Activated CD8-positive, alpha-beta memory T cell treated with anti-CD3 and anti-CD28 coated beads for 48 hours (primary cell): ENCODE results near the gene SMIM24.

Experiments
- DNase-seq, 3 experiments: peaks; one replicate each; pipeline ENCODE4 v3.0.0-alpha.2; 2020; ENCODE audit warnings: low read depth in 2 of 3, low spot score in 2 of 3

Gene SMIM24

GRCh38 chr19:3499738-3500428, 19.6 kb upstream of the SMIM24 start:
- no peak for DNase-seq

DNA sequence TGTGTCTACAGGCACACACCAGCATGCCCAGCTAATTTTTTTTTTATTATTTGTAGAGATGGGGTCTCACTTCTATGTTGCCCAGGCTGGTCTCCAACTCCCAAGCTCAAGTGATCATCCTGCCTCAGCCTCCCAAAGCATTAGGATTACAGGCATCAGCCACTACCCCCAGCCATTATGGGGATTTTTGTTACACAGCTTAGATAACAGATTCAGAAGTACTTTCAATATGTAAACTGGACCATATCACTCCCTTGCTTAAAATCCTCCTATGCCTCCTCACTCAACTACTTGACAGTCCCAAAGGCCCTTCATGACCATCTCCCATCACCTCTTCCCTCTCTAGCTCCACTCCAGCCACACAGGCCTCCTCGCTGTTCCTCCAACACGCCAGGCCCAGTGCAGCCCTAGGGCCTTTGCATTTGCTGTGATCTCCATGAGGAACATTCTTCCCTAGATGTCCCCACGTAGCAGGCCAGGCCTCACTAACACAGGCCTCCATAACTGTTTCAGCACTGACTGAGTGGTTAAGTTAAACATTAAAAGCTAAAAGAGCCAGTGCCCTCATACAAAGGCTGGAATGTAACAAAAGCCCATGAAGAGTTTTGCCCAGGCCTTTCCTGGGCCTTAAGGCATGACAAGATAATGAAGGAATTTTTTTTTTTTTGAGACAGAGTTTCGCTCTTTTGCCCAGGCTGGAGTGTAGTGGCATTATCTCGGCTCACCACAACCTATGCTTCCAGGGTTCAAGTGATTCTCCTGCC, 17.6 kb upstream of the SMIM24 start:
- no peak for DNase-seq

DNA sequence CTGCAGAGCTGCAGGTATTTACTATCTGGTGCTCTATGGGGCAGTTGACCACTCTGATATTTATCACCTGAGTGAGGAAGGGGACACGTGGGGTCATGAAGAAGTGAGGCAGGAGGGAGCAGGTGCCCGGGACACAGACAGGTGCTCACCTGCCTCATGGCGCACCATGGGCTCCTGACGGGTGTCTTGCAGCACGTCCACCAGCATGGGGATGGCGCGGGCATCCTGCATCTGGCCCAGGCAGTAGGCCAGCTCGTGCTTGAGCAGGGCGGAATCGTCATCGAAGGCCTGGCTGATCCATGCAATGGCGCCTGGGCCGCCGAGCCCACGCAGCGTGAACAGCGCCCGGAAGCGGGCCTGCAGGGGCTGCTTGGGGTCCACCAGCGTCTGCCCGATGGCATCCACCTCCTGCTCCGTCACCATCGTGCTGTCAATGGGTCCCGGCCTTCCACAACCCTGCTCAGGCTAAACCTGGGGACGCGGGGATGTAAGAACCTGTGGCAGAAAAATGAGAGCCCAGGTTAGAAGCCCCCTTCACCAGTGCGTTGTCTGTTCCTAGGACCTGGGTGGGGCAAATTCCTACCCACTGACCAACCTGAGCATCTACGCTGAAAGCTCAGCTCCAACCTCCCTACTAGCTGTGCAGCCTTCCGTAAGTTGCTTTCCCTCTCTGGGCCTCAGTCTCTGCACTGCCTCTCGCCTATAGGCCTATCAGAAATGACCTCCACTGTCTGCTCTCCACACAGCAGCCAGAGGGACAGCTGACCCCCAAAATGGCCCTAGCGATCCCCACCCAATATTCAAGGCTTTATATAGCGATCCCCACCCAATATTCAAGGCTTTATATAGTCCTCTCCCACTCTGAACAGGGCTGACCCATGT, 16.3 kb upstream of the SMIM24 start:
- DNase-seq, result no peak

GRCh38 chr19:3494559-3494958, 14.2 kb upstream of the SMIM24 start:
- DNase-seq, result no peak

- DNase-seq, result no peak
These were observed 13.7 kb upstream of the SMIM24 start for GRCh38 chr19:3494051-3494450.

- no peak for DNase-seq
These were observed 13.3 kb upstream of the SMIM24 start for GRCh38 chr19:3493651-3494050.

DNA sequence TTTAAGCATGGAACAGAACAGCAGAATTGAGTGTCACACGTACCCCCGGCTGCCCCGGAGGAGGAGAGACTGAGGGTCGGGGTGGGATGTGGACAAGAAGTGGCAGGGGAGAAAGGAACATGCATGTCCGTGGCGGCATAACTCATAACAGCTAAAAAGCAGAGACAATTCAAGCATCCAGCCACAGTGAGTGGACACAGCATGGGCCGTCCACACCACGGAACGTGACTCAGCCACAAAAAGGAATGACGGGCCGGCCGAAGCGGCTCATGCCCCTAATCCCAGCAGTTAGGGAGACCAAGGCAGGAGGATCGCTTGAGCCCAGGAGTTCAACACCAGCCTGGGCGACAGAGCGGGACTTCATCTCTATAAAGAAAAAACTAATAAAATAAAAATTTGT, 12.6 kb upstream of the SMIM24 start:
- no peak for DNase-seq

DNA sequence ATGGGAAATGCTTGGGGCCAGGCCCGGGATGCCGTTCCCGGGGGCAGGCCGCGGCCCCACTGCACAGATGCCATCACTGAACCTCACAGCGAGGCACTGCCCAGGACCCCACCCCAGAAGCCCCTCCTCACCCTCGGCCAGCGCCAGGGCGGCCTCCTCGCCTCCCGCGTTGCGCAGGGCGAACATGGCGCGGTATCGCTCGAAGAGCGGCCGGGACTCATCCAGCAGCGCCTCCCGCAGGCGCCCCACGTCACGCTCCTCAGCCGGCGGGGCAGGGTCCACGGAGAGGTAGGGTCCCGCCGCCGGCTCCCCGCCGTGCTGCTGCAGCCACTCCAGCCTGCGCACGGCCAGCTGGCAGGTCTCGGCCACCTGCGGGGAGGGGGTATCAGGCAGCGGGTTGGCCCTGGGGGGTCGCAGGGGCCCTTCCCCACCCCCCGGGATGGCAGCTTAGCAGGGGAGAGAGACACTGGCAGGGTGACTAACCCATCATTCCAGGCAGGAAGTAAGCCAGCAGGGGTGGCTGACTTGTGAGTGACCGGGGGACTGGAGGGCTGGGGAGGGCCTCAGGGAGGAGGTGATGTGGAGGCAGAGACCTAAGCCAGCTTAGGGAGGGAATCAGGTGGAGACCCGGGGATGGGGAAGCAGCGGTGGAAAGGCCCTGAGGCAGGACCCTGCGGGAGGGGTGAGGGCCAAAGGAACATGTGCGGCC, 12.0 kb upstream of the SMIM24 start:
- DNase-seq, result no peak

DNA sequence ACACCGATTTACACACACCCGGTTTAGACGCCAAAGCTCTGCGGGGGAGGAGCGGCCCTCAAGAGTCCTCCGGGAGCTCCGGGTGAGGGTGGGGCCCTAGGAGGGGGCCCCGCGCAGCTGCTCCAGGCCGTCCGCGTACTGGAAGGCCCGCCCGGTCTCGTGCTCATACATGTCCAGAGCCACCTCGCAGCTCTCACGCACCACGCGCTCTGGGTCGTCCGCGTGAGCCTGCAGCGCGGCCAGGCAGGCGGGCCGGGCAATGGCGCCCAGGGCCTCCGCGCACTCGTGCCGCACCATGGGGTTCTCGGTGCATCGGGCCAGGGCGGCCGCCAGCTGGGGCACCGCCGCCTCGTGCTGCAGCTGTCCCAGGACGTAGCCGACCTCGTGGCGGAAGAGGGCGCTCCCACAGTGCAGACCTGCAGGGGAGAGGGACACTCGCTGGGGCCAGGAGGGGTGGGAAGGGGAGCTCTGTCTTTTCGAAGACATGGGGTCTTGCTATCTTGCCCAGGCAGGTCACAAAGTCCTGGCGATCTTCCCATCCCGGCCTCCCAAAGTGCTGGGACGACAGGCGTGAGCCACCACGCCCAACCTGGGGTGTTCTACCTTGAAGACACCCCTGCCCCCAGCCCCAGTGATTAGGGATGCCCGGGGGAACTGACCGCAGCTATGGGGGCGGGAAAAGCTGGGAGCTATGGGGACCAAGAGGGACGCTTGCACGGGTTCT, 11.2 kb upstream of the SMIM24 start:
- no peak for DNase-seq

DNA sequence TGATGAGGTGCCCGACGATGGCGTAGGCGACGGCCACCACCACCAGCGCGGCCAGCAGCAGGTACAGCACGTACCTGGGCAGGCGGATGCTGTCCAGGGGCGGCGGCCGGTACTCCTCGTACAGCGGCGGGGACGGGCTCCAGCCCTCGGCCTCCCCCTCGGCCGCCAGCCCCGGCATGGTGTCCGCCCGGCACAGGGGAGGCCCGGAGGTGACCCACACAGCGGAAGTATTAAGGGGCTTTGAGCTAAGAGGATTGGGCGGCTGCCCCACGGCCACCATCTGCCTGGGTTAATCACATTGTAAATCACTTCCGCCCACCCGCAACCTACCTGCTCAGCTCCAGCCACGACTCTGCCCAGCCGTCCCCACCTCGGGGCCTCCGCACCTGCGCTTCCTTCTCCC, 2.9 kb upstream of the SMIM24 start, which contains the start of gene SMIM44:
Gene SMIM44, minus strand, starts transcription at position 216 of the 403 bp plus-strand sequence. Its CDS starts 38 bp downstream, at position 178.
- no peak for DNase-seq

GRCh38 chr19:3482507-3483225, 2.3 kb upstream of the SMIM24 start:
- no peak for DNase-seq

DNA sequence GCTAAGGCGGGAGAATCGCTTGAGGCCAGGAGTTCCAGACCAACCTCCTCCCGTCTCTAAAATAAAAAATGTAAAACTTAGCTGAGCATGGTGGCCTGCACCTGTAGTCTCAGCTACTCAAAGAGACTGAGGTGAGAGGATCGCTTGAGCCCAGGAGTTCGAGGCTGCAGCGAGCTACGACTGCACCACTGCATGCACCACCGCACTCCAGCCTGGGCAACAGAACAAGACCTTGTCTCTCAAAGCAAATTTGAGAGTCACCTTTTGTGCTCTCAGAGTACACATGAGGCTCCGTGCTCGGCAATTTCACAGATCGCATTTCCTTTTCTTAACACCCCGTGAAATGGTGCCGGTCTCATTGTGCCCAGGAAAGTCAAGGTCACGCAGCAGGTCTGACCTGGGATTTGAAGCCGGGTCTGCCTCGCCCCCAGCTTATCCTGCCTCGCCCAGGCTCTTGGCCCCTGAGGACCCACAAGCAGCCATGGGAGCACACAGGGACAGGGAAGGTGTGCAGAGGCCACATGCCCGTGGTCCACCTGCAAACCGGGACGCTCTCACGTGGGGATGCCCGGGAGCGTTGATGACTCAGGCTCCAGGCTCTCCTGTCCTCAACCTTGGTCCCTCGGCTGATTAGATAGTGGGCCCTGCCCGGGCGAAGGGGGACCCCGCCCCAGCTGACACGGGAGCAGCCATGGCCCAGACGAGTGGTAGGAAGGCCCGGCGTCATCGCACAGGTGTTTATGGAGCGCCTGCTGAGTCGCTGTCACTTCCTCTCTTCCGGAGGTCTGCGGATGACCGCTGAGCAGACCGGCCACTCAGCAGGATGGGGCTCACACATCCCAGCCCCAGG, 1.1 kb upstream of the SMIM24 start:
- DNase-seq, result no peak

GRCh38 chr19:3479834-3480215, 500 bp downstream of the SMIM24 start:
- DNase-seq, result no peak

DNA sequence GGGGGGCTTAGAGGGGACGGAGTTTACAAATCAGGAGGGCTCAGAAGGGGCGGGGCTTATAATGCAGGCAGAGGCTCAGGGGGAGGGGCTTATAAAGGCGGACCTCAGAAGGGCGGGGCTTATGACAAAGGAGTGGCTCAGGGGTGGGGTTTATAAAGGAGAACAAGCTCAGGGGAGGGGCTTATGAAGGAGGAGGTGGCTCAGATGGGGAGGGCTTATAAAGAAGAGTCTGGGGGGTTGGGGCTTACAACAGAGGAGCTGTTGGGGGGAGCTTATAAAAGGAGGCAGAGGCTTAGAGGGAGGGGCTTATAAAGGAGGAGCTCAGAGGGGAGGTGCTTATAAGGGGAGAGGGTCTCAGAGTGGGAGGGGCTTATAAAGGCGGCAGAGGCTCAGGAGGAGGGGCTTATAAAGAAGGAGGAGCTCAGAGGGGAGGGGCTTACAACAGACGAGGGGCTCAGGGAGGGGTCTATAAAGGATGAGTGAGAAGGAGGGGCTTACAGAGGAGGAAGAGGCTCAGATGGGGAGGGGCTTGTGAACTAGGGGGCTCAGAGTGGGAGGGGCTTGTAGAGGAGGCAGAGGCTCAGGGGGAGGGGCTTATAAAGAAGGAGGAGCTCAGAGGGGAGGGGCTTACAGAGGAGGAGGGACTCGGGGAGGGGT, 1.0 kb downstream of the SMIM24 start:
- no peak for DNase-seq

- no peak for DNase-seq
These were observed 1.7 kb downstream of the SMIM24 start for GRCh38 chr19:3478409-3479176.

- DNase-seq, result no peak
These were observed 2.4 kb downstream of the SMIM24 start for GRCh38 chr19:3477951-3478350.

DNA sequence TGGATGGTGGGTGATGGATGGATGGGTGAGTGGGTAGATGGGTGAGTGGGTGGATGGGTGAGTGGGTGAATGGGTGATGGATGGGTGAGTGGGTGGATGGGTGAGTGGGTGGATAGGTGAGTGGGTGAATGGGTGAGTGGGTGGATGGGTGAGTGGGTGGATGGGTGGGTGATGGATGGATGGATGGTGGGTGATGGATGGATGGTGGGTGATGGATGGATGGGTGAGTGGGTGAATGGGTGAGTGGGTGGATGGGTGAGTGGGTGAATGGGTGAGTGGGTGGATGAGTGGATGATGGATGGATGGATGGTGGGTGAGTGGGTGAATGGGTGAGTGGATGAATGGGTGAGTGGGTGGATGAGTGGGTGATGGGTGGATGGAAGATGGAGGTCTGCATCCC, 2.8 kb downstream of the SMIM24 start:
- DNase-seq, result no peak

- DNase-seq, result no peak
These were observed 3.5 kb downstream of the SMIM24 start for GRCh38 chr19:3476830-3477229.
